ENCODE measurements around the gene R3HDM2.

Gene R3HDM2

GRCh38 chr12:57240066-57240921 is 190.5 kb downstream of the R3HDM2 start:
- DNase-seq (ENCODE audit: low read depth): peak; percentile 41

- no peak for DNase-seq (ENCODE audit: low read depth)
Observed at GRCh38 chr12:57239587-57240065, 191.2 kb downstream of the R3HDM2 start.

GRCh38 chr12:57238854-57239554 is 191.8 kb downstream of the R3HDM2 start:
- peak; percentile 76 for DNase-seq (ENCODE audit: low read depth)

- no peak for DNase-seq (ENCODE audit: low read depth)
Observed at GRCh38 chr12:57237932-57238853, 192.7 kb downstream of the R3HDM2 start.

- DNase-seq (ENCODE audit: low read depth): no peak
Observed at GRCh38 chr12:57237596-57237931, 193.3 kb downstream of the R3HDM2 start.

GRCh38 chr12:57236925-57237595 is 193.8 kb downstream of the R3HDM2 start:
- DNase-seq (ENCODE audit: low read depth): no peak

- DNase-seq (ENCODE audit: low read depth): no peak
Observed at GRCh38 chr12:57236201-57236924, 194.5 kb downstream of the R3HDM2 start.

GRCh38 chr12:57235728-57236131 is 195.1 kb downstream of the R3HDM2 start:
- DNase-seq (ENCODE audit: low read depth): no peak

GRCh38 chr12:57235017-57235727 is 195.7 kb downstream of the R3HDM2 start:
- DNase-seq (ENCODE audit: low read depth): peak; percentile 34

- DNase-seq (ENCODE audit: low read depth): no peak
Observed at GRCh38 chr12:57234571-57235016, 196.2 kb downstream of the R3HDM2 start.

- DNase-seq (ENCODE audit: low read depth): no peak
Observed at GRCh38 chr12:57234233-57234570, 196.6 kb downstream of the R3HDM2 start.

- peak; percentile 87 for DNase-seq (ENCODE audit: low read depth)
Observed at GRCh38 chr12:57233357-57234232, 197.2 kb downstream of the R3HDM2 start.

GRCh38 chr12:57232156-57232756 is 198.6 kb downstream of the R3HDM2 start:
- DNase-seq (ENCODE audit: low read depth): no peak

GRCh38 chr12:57231276-57232021 is 199.4 kb downstream of the R3HDM2 start:
- no peak for DNase-seq (ENCODE audit: low read depth)

- peak; percentile 27 for DNase-seq (ENCODE audit: low read depth)
Observed at GRCh38 chr12:57230381-57231155, 200.3 kb downstream of the R3HDM2 start.

- peak; percentile 93 for DNase-seq (ENCODE audit: low read depth)
Observed at GRCh38 chr12:57229634-57230380, 201.0 kb downstream of the R3HDM2 start, which contains the start of gene SHMT2. Gene SHMT2, plus strand, starts transcription at chr12:57229711. Its CDS starts 68 bp downstream, at chr12:57229779.
